T-helper 2 cell (primary cell): ENCODE results near the gene ANTXR2.

ENCODE experiments used
- DNase-seq, 5 experiments: peaks; one replicate each; pipeline versions ENCODE4 v3.0.0 to v3.0.0-alpha.2; 2012 to 2022

Gene ANTXR2

GRCh38 chr4:79857811-79858210 is 215.2 kb downstream of the ANTXR2 start:
- DNase-seq, result no peak

- no peak for DNase-seq
Measured at GRCh38 chr4:79856196-79856595, 216.8 kb downstream of the ANTXR2 start.

GRCh38 chr4:79854856-79855502 is 218.1 kb downstream of the ANTXR2 start:
- no peak for DNase-seq

- no peak for DNase-seq
Measured at GRCh38 chr4:79852305-79852730, 220.7 kb downstream of the ANTXR2 start.

GRCh38 chr4:79851625-79852304 is 221.3 kb downstream of the ANTXR2 start:
- DNase-seq, result no peak
